GM21723 (cell line): ENCODE measurements around the gene EZR.

Experiments
- ATAC-seq: cut with Tn5 transposase; IDR thresholded peaks from one replicate; pipeline ENCODE4 v1.9.1; 2021; ENCODE audit warnings: mild to moderate bottlenecking, moderate library complexity; ENCODE audit not compliant: unreplicated experiment

EZR gene

DNA sequence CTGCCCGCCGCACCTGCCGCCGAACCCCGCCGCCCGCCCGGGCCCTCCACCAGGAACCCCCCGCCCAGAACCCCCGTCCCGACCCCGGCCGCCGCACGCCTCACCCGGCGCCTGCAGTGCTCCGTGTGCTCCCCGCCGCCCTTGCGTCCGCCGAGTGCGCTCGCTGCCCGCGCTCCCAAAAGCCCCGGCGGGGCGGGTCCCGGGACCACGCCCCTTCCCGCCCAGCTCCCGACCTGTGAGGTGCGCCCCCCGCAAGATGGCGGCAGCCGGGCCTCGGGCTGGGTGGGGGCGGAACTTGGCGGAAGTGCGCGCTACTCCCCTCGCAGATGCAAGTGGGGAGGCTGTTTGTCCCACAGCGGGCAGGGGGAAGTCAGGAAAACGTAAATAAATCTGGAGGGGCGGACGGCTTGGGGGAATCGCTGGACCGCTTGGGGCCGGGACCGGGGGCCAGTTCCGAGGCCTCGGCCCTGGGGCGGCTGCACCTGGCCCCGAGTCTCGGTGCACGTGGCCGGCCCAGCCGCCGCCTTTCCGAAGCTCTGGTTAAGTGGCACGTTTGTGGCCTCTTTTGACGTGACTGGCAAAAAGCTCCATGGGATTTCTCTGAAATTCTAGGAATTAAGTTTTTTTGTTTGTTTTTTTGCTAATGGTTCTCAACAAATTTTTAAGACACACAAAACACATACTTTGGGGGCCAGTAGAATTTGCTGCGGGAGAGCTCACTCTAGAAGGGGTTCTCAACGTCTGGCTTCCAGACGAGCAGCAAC lies at the start of gene EZR:
TSS of gene EZR (minus strand) at position 156 of the 764 bp plus-strand sequence. CDS start 1,275 bp downstream, outside the sequence.
- ATAC-seq: peak; percentile 49

- ATAC-seq: no peak
Measured at GRCh38 chr6:158868122-158868480, 48.9 kb upstream of the EZR start.

DNA sequence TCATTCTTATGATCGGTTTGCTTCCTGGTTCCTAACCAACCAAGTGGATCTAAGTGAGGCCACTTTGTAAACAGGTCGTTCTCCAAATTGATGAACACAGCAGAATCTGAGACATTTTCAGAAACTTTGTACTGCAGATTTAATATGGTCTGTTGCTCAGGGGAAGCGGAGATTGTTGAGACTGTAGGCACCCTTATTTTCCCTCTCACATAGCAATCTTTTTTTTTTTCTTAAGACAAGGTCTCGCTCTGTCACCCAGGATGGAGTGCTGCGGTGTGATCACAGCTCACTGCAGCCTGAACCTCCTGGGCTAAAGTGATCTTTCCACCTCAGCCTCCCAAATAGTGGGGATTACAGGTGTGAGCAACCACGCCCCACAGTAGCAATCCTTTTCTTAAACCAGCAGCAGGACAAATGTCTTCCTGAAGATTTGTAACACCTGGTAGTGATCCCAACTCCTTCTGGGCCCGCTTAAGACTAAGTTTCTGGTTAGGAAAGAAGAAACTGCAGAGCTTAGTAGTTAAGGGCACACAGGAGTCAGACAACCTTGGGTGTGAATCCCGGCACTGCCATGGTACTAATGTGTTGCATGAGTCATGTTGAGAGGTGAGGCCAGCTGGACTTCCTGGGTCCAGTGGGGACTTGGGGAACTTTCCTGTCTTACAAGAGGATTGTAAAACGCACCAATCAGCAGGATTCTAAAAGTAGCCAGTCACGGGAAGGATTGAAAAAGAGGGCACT lies 48.4 kb upstream of the EZR start:
- no peak for ATAC-seq

DNA sequence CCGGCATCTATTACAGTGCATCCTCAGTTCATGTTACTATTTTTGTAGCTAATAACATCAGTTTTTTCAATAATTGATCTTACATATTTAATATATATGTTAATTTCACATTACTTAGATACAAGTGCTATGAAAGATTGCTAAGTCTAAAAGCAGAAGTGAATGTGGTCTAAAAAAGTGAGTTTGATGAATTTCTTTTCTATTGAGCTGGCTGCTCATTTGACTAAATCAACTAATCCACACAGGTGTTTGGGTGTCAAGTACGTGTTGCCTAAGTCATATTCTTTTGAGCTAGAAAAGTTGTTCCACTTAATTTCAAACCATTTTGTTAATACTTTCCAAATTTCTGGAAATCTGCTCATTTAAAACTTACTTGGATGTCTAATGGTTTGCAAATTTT lies 46.6 kb upstream of the EZR start:
- ATAC-seq: no peak

DNA sequence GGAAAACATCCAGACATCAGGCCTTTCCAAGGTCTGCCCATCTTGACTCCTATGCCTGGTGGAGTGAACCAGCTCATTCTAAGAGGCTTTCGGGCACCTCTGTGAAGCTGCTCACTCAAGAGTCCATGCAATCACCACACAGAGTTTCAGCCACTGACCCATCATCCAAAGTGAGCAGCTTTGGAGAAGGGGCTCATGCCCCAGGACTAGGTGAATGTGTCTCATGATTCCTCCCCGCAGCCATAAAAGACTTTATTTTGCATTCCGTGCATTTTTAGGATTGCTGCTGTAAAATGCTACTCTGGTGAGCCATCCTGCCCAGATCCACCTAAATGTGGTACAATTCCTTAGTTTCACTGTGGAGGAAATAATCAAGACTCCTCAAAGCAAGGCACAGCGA lies 44.5 kb upstream of the EZR start:
- no peak for ATAC-seq

GRCh38 chr6:158861686-158862381 lies 42.7 kb upstream of the EZR start:
- ATAC-seq: no peak

- no peak for ATAC-seq
Measured at GRCh38 chr6:158860279-158860865, 41.2 kb upstream of the EZR start.

GRCh38 chr6:158856261-158856660 lies 37.1 kb upstream of the EZR start:
- no peak for ATAC-seq

DNA sequence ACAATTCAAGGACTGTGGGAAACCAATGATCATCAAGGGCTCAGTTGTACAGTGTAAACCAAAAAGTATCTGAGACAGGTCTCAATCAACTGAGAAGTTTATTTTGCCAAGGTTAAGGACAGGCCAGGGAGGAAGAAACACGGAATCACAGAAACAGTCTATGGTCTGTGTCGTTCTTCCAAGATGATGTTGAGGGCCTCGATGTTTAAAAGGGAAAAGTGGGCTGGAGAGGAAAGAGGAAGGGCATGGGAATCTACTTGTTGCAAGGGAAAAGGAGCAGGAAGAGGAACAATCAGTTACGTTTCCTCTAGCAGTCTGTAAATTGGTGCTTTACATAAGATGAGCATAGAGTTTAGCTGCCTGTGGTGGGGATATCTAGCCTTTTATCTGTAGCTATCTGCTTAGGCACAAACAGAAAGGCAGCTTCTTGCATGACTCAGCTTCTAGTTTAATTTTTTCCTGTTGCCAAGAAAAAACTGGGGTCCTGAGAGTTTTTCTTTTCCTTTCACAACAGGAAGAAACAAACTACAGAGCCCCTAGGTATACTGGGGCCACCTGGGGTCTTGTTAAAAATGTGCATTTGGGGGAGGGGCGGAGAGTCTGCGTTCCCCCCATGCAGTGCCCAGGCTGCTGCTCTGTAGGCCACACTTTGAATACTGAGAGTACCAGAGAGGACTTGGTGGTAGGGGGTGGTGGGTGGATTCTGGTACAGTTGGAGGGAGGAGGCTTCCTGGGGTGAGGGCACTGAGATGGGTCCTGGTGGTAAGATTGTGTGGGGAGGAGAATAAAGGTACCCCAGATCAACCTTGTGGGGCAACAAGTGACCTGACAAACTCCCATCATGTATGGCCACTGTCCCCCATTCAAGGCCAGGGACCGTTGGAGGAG lies 35.3 kb upstream of the EZR start:
- ATAC-seq: no peak

- ATAC-seq: no peak
Measured at GRCh38 chr6:158853880-158854213, 34.7 kb upstream of the EZR start.

DNA sequence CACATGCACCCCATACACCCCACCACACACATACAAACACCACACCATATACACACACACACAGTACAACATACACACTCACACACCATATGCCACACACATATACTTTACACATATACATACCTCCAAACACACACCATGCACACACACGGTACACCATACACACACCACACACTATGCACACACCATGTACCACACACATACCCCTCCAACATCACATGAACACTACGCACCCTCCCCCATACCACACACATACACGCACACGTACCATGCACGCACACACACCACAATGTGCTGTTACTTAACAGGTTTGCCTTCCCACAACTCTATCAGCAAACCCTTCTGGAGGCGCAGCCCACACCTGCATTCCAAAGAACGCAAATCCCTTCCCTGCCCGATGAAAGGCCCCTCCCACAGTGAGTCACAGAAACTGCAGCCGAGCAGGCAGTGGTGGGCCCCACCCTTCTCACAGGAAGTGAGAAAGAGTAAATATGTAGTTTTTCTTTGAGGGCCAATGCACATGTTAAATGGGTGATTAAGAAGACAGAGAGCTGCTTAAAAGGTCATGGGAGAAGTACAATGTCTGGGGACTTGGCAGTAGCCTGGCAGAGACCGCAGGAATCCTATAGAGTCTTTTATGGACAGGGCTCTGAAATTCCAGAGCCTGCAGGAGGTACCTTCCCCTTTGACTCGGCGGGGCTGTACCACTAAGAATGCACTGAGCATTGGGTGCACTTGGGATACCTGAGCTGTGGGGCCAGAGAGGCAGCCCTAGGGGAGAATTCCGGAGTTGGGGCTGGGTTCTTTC lies 34.1 kb upstream of the EZR start:
- ATAC-seq: peak; percentile 93

DNA sequence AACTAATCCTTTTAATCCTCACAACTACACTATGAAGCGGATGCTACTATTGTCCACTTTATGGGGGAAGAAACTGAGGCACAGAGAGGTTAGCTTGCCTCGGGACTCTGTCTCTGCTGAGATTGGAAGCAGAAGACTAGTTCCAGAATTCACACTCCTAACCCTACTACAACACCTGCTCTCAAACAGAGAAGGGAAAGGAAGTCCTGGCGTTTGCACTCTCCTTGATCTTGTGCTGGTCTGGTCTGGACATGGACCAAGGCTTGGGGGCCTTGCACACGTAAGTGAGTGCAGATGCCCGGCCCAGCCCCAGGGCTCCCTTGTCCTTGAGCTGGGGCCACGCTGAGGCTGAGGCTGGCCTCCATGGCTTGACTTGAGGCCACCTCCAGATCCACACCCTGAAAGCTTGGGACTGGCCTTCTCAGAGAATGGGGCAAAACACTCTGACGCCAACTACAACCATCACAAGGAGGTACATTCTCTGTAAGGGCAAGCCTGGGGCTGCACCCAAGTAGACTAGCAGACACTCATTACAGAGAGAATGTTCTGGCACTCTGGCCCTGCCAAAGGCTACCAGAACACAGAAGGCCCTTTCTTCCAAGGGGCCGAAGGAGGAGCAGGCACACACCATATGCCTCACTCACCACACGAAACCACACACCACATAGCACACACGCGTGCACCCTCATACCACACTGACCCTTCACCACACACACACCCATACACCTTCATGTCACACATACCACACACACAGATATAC lies 33.3 kb upstream of the EZR start:
- no peak for ATAC-seq

GRCh38 chr6:158850807-158851115 lies 31.6 kb upstream of the EZR start:
- no peak for ATAC-seq

DNA sequence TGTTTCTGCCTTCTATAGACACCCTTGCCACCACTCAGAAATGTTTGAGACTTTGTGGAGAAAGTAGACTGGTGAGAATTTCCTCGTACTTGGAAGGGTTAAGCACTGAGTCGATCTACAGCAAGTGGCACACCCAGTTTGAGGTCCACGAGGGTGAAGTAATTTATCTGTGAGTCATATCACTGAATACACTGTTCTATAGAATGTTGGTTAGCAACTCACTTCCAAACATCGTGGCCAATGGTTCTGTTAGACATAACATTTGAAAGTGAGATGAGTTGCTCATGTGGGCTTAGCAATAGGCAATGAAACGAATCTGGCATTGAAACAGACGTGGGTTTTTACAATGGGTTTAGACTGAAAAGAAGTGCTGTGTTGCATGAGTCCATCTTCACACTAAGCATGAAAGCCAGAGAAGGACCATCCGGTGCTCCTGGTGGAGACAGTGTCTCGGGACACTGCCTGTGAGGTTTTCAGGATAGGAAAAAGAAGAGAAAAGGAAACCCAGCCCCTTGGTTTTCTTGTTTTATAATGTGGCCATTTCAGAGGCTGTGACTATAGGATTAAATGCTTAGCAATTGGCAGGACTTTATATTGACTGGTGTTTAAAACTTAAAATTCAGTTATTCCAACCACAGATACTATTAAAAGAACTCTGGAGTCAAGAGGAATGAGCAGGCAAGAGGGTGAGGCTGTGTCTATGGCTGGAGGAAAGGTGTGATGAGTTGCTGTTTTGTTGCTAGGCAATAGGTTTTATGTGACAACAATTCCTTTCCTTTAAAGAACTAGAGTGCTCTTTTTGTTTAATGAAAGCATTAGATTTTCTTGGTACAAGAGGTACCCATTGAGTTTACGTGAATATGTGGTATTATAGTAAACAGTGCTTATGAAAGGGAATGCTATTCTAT lies 31.0 kb upstream of the EZR start:
- ATAC-seq: no peak

DNA sequence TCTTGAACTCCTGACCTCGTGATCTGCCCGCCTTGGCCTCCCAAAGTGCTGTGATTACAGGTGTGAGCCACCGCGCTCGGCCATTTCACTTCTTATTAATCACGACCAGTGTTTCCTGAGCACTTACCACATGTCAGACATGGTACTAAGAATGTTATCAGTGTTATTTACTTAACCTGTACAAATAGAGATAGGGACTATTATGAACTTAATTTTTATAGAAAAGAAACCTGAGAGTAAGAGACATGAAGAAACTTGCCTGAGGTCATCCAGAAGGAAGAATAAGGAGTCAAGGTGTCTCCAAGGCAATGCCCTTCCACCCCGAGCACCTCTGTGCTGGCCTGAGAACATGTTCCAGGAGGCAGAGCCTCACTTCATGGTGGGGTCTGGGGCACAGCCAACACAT lies 29.3 kb upstream of the EZR start:
- ATAC-seq: no peak

DNA sequence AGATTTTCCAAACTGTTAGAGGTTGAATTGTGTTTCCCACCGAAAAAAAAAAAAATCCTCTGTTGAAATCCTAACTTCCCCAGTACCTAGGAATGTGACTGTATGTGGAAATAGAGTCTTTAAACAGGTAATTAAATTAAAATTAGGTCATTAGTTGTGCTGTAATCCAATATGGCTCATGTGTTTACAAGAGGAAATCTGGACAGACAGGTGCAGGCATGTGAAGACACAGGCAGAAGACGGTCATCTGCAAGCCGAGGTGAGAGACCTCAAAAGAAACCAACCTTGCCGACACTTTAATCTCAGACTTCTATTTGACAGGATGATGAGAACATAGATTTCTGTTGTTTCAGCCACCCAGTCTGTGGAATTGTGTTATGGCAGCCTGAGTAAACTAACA lies 28.6 kb upstream of the EZR start:
- no peak for ATAC-seq

- no peak for ATAC-seq
Measured at GRCh38 chr6:158847012-158847529, 27.9 kb upstream of the EZR start.
